22Rv1 (cell line): ENCODE data around the gene ATP6V1G1.

Source experiments
- ZFX ChIP-seq: fragments of 450-650 bp; IDR thresholded peaks from 2 replicates; pipeline ENCODE4 v1.6.1; 2017; ENCODE audit warnings: antibody characterized with exemption, borderline replicate concordance
- TF ChIP-seq, protein P1 (sequence below): fragments of 450-650 bp; IDR thresholded peaks from 2 replicates; pipeline ENCODE4 v1.5.1; 2017; ENCODE audit warnings: mild to moderate bottlenecking

DNA sequence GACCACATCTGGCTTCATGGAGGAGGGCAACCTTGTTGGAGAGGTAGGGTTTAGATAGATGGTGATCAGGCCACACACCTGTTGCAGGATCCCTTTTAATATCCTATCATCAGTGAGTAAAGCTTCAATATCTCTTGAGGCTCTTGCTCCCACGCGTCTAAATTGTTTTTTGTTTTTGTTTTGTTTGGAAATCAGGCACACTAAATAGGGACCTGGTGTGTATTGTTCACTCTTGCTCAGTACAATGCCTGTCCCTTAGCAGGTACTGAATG lies 20.9 kb downstream of the ATP6V1G1 start:
- TF ChIP-seq, protein P1, sequence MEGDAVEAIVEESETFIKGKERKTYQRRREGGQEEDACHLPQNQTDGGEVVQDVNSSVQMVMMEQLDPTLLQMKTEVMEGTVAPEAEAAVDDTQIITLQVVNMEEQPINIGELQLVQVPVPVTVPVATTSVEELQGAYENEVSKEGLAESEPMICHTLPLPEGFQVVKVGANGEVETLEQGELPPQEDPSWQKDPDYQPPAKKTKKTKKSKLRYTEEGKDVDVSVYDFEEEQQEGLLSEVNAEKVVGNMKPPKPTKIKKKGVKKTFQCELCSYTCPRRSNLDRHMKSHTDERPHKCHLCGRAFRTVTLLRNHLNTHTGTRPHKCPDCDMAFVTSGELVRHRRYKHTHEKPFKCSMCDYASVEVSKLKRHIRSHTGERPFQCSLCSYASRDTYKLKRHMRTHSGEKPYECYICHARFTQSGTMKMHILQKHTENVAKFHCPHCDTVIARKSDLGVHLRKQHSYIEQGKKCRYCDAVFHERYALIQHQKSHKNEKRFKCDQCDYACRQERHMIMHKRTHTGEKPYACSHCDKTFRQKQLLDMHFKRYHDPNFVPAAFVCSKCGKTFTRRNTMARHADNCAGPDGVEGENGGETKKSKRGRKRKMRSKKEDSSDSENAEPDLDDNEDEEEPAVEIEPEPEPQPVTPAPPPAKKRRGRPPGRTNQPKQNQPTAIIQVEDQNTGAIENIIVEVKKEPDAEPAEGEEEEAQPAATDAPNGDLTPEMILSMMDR: no peak
- TF ChIP-seq ZFX: no peak
